Stomach smooth muscle (tissue), 2 donors: Measurements from ENCODE around the gene TRMT1.
A peak's percentile ranks its signal among the peaks of the same experiment; 100 is the strongest.

Experiments
- H3K27ac ChIP-seq: one replicate; pipeline ENCODE4 v1.7.0; 2013; ENCODE audit warnings: mild to moderate bottlenecking, low read length, inconsistent platforms
- H3K27me3 ChIP-seq, 2 donors: one replicate each; pipeline ENCODE4 v1.7.0; 2013; ENCODE audit warnings: low read length in 2 of 2; ENCODE audit not compliant: insufficient read depth in 2 of 2, control insufficient read depth in 1 of 2
- H3K36me3 ChIP-seq, 2 donors: one replicate each; pipeline ENCODE4 v1.7.0; 2013; ENCODE audit warnings: low read length in 2 of 2; ENCODE audit not compliant: control insufficient read depth in 2 of 2, insufficient read depth in 2 of 2
- H3K4me1 ChIP-seq: one replicate; pipeline ENCODE4 v1.7.0; 2013; ENCODE audit warnings: low read length; ENCODE audit not compliant: control insufficient read depth, insufficient read depth
- H3K4me3 ChIP-seq, 2 donors: one replicate each; pipeline ENCODE4 v1.7.0; 2013; ENCODE audit warnings: low read length in 2 of 2
- H3K9ac ChIP-seq, 2 donors: one replicate each; pipeline ENCODE4 v1.7.0; 2013; ENCODE audit warnings: low read length in 2 of 2, mild to moderate bottlenecking in 1 of 2
- H3K9me3 ChIP-seq, 2 donors: one replicate each; pipeline ENCODE4 v1.7.0; 2013; ENCODE audit warnings: low read length in 2 of 2; ENCODE audit not compliant: control insufficient read depth in 2 of 2
- donor health status: healthy.
- donor health status: Pancreatic carcinoma.

The TRMT1 gene

DNA sequence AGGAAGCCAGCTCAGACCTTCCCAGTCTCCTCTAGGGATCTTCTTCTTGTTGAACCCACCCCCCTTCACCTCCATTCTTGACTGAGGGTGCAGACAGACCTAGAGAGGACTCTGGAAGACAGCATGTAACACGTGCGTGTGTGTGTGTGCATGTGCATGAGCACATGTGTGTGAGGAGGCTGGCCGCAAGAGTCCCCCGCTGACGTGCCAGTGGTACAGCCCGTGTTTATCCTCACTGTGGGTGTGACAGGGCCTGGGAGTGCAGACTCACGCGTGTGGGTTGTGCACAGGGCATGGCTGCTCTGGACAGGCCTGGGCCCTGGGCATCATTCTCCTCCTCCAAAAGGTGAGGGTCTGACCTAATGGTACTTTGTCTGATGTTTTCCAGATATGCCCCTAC is 40.2 kb downstream of the TRMT1 start:
- peaks cover 23 to 32% of the 10 kb centered on the region in 2 donors for H3K36me3 ChIP-seq
- no peak overlapping the region for H3K4me3 ChIP-seq
- H3K27me3 ChIP-seq = no peaks in the 10 kb centered on the region
- peak overlapping the region; percentile 80 for H3K27ac ChIP-seq
- no peaks in the 10 kb centered on the region for H3K9me3 ChIP-seq
- H3K9ac ChIP-seq = no peak overlapping the region
- H3K4me1 ChIP-seq = peaks cover 64% of the 10 kb centered on the region

DNA sequence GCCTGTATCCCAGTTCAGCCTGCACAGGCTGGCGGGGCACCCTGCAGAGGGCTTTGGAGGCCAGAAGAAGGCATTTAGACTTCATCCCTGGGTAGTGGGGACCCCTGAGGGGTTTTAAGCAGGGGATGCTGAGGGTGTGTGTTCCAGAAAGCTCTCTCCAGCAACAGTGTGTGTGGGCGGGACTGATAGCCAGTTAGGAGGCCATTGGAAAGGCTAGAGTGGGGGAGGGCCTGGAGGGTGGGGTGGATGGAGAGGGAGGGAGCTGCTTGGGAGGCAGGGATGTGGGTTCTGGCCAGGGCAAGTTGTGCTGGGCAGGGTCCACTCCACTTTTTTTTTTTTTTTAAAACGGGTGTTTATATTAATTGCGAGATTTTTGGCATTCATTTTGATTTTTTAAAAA is 42.2 kb downstream of the TRMT1 start:
- Histone ChIP-seq H3K4me3 (no peak overlapping the region), H3K27ac (no peak overlapping the region), H3K4me1 (peaks cover 75% of the 10 kb centered on the region), H3K27me3 (no peaks in the 10 kb centered on the region), H3K36me3 (peaks cover 23 to 29% of the 10 kb centered on the region in 2 donors), H3K9ac (no peak overlapping the region), H3K9me3 (no peaks in the 10 kb centered on the region)

DNA sequence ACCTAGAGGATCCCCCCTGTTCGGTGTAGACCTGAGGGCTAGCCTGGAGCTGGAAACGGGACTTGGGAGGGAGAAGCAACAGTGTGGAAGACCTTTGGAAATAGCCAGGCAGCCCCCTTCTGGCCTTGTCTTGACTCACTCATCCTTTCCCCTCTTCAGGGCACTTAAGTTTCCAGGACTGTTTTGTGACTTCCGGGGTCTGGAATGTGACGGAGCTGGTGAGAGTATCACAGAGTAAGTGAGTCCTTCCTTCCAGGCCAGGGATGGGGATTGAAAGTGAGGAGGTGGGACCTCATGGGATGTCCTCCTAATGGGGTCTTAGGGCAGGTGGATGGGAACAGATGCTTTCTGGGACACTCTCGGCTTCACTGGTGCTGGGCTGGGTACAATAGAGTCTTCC is 43.3 kb downstream of the TRMT1 start:
- H3K4me3 ChIP-seq = no peak overlapping the region
- H3K9ac ChIP-seq = no peak overlapping the region
- H3K27me3 ChIP-seq = no peaks in the 10 kb centered on the region
- peaks cover 23 to 29% of the 10 kb centered on the region in 2 donors for H3K36me3 ChIP-seq
- no peaks in the 10 kb centered on the region for H3K9me3 ChIP-seq
- no peak overlapping the region for H3K27ac ChIP-seq
- H3K4me1 ChIP-seq = peaks cover 75% of the 10 kb centered on the region

DNA sequence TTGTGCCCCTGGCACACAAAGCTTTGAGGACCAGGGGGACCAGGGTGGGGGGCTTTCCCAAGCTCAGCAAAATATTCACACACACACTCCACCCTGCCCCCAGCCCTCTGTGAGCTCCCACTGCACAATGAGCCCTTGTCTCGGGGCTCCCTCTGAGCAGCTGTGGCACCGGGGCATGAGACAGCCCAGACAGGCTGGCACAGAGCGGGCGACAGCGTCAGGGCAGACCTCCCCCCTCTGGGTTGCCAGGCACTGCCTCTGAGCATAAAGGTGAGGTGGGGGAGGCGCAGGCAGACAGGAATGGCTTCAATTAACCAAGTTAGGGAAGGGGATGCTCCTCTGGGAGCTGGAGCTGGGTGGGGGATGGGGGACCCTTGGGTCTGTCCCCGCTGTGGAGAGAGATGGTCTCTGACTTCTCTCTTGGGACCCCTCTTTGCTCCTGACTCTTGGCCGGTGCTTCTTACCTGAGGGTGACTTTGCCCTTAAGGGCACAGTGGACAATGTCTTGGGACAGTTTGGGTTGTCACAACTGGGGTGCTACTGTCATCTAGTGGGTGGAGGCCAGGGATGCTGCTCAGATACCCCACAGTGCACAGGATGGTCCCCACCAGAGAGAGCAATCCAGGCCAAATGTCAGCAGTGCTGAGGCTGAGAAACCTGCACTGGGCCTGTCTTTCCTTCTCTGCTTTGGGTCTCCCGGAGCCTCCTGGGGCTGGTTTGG is 44.2 kb downstream of the TRMT1 start:
- H3K9me3 ChIP-seq = no peaks in the 10 kb centered on the region
- no peak overlapping the region for H3K9ac ChIP-seq
- H3K36me3 ChIP-seq = peaks cover 23 to 29% of the 10 kb centered on the region in 2 donors
- no peaks in the 10 kb centered on the region for H3K27me3 ChIP-seq
- H3K4me1 ChIP-seq = peaks cover 75% of the 10 kb centered on the region
- H3K4me3 ChIP-seq = no peak overlapping the region
- peak overlapping the region; percentile 6 for H3K27ac ChIP-seq

DNA sequence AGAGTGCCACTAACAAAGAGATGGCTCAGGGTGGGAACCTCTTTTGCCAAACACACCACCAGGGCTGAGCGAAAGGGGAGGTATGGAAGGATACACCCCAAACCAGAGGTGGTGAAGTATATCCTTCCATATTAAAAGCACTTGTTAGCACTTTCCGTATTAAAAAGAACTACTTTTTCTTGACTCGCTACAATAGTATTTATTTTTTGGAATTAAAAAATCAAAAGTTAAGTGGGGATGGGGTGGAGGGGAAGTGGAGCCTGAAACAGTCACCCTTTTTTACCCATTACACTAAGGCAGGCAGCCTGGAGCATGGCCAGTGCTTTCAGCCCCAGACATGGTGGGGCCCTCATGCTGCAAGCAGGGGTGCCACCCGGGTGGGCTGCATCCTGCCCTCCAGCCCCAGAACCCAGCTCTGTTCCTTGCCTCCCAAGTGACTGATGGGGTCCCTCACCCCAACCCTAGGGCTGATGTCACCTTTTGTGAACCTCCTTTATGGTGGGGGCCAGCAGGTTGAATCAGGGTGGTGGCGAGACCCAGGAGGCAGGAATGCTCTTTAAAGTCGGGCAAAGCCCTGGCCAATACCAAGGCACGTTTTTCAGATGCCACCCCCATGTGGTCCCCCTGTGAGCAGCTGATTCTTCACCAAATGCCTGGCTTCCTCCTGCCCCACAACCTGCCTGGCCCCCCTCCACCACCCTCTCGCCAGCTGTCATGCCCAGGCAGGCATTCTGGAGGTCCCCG is 44.9 kb downstream of the TRMT1 start:
- H3K4me3 ChIP-seq = no peak overlapping the region
- H3K4me1 ChIP-seq = peaks cover 75% of the 10 kb centered on the region
- no peak overlapping the region for H3K27ac ChIP-seq
- H3K9ac ChIP-seq = no peak overlapping the region
- no peaks in the 10 kb centered on the region for H3K27me3 ChIP-seq
- H3K9me3 ChIP-seq = no peaks in the 10 kb centered on the region
- H3K36me3 ChIP-seq = peaks cover 22 to 27% of the 10 kb centered on the region in 2 donors

DNA sequence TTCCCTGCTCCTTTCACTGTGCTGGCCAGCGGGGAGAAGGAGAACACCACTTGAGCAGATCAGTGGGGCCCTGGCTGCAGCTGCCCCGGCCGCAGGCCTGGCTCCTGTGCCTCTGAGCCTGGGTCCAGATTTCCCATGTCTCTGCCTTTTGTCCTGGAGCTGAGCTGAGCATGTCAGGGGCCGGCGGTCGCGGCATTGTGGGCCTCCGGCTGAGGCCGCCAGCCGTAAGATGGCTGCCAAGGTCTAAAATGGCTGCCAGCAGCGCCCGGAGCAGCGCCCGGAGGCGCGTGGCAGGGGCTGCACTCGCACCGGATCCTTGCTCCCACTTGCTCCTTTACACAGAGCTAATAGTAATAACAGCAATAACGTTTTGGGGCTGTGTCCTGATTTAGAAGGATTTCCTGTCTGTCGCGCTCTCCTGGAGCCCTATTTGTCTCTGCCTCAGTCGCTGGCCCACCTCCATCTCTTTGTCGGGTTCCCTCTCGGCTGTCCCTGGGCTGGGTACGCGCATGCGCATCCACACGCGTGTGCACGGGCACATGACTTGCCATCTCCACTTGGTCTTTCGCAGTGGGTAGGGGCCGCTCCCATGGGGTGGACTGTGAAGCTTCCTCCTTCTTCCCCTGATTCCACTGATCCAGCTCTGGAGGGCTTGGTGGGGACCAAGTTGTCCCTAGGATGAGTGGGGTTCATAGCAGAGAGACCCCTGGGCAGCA is 46.0 kb downstream of the TRMT1 start:
- Histone ChIP-seq H3K36me3 (peaks cover 11 to 20% of the 10 kb centered on the region in 2 donors), H3K4me1 (peaks cover 75% of the 10 kb centered on the region), H3K27me3 (no peaks in the 10 kb centered on the region), H3K9me3 (no peaks in the 10 kb centered on the region), H3K4me3 (no peak overlapping the region), H3K27ac (no peak overlapping the region), H3K9ac (peak overlapping the region in 1 of 2 donors; percentile 29)

DNA sequence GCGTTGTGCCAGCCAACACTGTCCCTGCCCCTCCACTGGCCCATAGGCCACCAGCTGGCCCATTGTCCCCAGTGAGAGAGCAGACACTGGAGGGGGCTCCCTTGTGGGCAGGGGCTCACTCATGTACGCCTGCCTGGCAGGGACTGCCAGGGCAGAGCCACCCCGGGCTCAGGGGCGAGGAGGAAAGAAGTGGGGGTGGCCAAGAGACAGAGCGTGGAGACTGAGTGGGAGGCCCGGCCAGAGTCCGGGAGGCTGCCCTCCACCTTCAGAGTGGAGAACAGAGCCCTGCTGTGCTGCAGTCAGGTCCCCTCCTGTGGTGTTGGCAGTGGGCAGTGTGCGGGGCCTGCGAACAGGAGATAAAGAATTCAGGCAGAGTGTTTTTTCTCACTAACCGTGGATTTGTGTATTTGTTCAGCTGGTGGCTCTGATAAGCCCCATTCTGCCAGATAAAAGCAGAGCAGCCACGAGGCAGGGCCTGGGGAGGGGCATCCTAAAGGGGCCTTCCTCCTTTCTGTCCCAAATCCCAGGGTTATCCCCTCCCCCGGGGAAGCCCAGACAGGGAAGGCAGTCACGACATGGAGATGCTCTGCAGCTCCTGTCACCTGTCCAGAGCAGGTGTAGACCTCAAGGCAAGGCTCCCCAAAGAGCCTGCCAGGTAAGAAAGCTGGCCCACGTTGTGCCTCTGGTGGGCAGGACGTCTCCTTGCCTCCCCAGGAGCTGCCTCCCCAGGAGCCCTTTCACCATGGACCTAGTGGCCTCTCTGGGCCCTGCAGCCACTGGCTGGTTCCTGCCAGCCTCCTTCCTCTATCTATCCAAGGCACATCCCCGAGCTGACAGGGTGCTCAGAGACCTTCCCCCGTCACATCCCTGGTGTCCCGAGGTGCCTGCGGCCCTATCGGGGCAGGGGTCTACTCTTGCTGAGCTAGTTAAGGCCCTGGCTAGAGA is 46.9 kb downstream of the TRMT1 start:
- no peaks in the 10 kb centered on the region for H3K27me3 ChIP-seq
- peak overlapping the region; percentile 37 for H3K27ac ChIP-seq
- peak overlapping the region in 1 of 2 donors; percentile 8 for H3K4me3 ChIP-seq
- H3K4me1 ChIP-seq = peaks cover 83% of the 10 kb centered on the region
- no peaks in the 10 kb centered on the region for H3K9me3 ChIP-seq
- no peak overlapping the region for H3K9ac ChIP-seq
- peaks cover 7 to 15% of the 10 kb centered on the region in 2 donors for H3K36me3 ChIP-seq

DNA sequence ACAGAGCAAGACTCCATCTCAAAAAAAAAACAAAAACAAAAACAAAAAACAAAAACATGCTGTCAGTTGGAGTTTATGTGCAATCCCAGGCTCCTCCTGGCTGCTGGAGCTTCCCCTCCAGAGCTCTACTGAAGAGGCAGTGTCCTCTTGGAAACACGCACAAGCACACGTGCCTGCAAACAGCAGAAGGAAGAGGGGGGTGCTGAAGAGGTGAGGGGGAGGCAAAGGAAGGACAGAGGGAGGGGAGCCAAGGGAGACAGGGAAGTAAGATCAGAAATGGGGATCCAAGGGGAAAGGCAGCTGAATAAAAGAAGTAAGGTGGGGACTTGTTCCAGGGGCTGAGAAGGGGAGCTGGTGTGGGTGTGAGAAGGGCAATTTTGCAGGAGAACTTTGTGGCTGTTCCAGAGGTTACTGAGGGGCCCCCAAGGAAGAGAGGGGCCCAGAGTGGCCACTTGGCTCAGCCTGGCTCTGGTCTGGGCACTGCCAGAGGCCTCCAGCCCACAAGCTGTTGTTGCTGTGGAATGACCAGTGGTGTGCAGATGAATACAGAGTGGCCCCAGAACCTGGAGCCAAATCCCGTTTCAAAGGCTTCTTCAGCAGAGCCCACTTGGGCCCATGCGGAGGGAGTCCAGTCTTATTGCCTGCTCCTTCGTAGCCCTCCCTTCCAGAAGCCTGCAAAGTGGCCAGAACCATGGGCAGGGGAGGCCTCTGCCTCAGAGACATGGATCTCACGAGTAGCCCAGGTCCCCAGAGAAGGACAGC is 48.3 kb downstream of the TRMT1 start:
- H3K27me3 ChIP-seq = no peaks in the 10 kb centered on the region
- H3K27ac ChIP-seq = peak overlapping the region; percentile 37
- no peak overlapping the region for H3K4me3 ChIP-seq
- H3K4me1 ChIP-seq = peaks cover 95% of the 10 kb centered on the region
- H3K36me3 ChIP-seq = peaks cover 0 to 4% of the 10 kb centered on the region in 2 donors
- H3K9ac ChIP-seq = no peak overlapping the region
- no peaks in the 10 kb centered on the region for H3K9me3 ChIP-seq

DNA sequence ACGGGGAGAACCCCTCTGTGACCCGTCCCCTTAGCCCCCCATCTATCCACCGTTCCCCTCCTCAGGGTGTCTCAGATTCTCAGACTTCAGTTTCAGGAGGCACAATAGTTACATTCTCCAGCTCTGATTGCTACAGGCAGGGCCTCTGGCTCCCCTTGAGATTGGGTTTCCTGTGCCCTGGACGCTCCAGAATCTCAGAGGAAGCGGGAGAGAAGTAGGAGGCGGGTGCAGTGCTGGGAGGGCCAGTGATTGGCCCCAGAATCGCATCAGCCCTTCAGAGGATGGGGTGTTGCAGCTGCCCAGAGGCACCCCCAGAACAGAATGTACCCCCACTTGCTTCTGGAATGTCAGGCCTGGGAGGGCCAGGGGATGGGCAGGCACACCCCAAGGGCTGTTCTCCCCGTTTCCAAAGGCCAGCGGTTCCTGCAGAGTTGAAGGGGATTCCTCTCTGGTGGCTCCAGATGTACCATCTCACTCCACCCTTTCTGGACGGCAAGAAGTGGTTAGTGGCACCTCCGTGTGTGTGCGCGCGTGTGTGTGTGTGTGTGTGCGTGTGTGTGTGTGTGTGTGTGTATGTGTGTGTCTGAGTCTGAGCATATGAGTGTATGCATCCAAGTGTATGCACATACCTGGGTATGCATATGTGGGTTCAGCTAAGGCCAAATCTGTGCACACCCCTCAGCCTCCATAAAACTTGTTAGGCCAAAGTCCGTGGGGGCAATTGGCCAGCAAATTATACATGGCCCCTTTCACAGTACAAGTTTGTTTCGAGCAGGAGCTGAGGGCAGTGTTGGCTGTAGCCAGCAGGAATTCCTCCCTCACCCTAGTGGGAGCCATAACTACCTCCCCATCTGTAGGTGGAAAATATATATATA is 49.4 kb downstream of the TRMT1 start:
- Histone ChIP-seq H3K9me3 (no peaks in the 10 kb centered on the region), H3K27ac (peak overlapping the region; percentile 18), H3K27me3 (no peaks in the 10 kb centered on the region), H3K4me1 (peaks cover 97% of the 10 kb centered on the region), H3K4me3 (no peak overlapping the region), H3K9ac (peak overlapping the region in 1 of 2 donors; percentile 17), H3K36me3 (no peaks in the 10 kb centered on the region)
